Heart left ventricle (tissue), 16 donors: ENCODE results near the gene STXBP5L. TPM values are rescaled to one million over a fixed set of nuclear protein-coding genes. Genes with fewer than 3 reads are reported as not detected.
"Not testable (repeated sequence)": the region's sequence is repeated elsewhere in the genome, so short reads cannot be mapped to it uniquely, and the experiment has no call there.

Source experiments
- ATAC-seq, 4 donors: fragments of 200-7000 bp; cut with Tn5 transposase; one replicate each; pipeline ENCODE4 v1.9.1; 2020 to 2022; ENCODE audit warnings: moderate library complexity in 4 of 4, mild to moderate bottlenecking in 3 of 4, moderate number of reproducible peaks in 1 of 4
- DNase-seq, 5 donors: peaks; one replicate each; pipeline ENCODE4 v3.0.0-alpha.2; 2020
- H3K27ac ChIP-seq, 12 donors: fragments of 200-600 bp; sonication (generic) in 4 of 12; one replicate each; pipeline versions ENCODE4 v1.5.0 to v1.8.0; 2016 to 2022; ENCODE audit warnings: mild to moderate bottlenecking in 2 of 12
- H3K27me3 ChIP-seq, 9 donors: fragments of 200-600 bp; sonication (generic) in 2 of 9; one replicate each; pipeline versions ENCODE4 v1.5.1 to v1.8.0; 2016 to 2022; ENCODE audit warnings: mild to moderate bottlenecking in 3 of 9
- H3K36me3 ChIP-seq, 9 donors: fragments of 200-600 bp; sonication (generic) in 2 of 9; one replicate each; pipeline versions ENCODE4 v1.5.0 to v1.8.0; 2018 to 2022; ENCODE audit warnings: mild to moderate bottlenecking in 2 of 9
- H3K4me1 ChIP-seq, 12 donors: fragments of 200-600 bp; sonication (generic) in 4 of 12; one replicate each; pipeline versions ENCODE4 v1.5.0 to v1.8.0; 2016 to 2022; ENCODE audit warnings: mild to moderate bottlenecking in 3 of 12
- H3K4me3 ChIP-seq, 12 donors: fragments of 200-600 bp; sonication (generic) in 4 of 12; one replicate each; pipeline versions ENCODE4 v1.5.0 to v1.8.0; 2017 to 2022; ENCODE audit warnings: mild to moderate bottlenecking in 9 of 12, moderate library complexity in 4 of 12
- H3K9me3 ChIP-seq, 12 donors: fragments of 200-600 bp; sonication (generic) in 4 of 12; one replicate each; pipeline versions ENCODE4 v1.5.0 to v1.8.0; 2016 to 2022; ENCODE audit warnings: mild to moderate bottlenecking in 1 of 12
- POLR2A ChIP-seq, 2 donors: fragments of 450-650 bp; IDR thresholded peaks; one replicate each; pipeline ENCODE4 v1.6.1; 2017; ENCODE audit warnings: antibody characterized with exemption in 2 of 2, mild to moderate bottlenecking in 2 of 2, moderate library complexity in 2 of 2
- WGBS, 4 donors: extraction: QIAGEN DNeasy Blood & Tissue Kit in 2 of 4; methylation state at CpG; one replicate each; pipeline versions ENCODE4 v1.1.5 to v1.1.7; 2013 to 2018; 5-methylcytosine and 5-hydroxymethylcytosine counted together
- intact Hi-C, 10 donors: fragments of 100-400 bp; cut with DNase I; formaldehyde crosslinking; loops; one replicate each; pipeline versions ENCODE4 v1.11.1 to v1.14.2; 2022
- polyA plus RNA-seq, 2 donors: library from polyadenylated mRNA; stranded (reverse); fragments of 200-250 nt; gene quantifications; one replicate each; pipeline ENCODE4 v1.2.3, GENCODE V29; 2013
- total RNA-seq, 9 donors: library from RNA; depleted of rRNA in 2 of 9; stranded (reverse); fragments of >200 nt in 2 of 9; fragmentation: NEBNext Ultra II Directional in 3 of 9; extraction: Animal tissue kit (Norgen Biotek cat#: 25700) in 3 of 9; gene quantifications; one replicate each; pipeline versions ENCODE4 v1.1.0 to v1.2.4, GENCODE V29; 2016 to 2023
- TF ChIP-seq, protein P1 (sequence below), 12 donors: fragments of 200-600 bp; sonication (generic) in 4 of 12; IDR thresholded peaks; one replicate each; pipeline versions ENCODE4 v1.5.0 to v1.8.0; 2018 to 2022; ENCODE audit warnings: antibody characterized with exemption in 12 of 12, mild to moderate bottlenecking in 5 of 12
- donor health status: ischemic (EF 13 %, LVEDD 7.1; RV severe dilation, severe dysfunction).
- donor health status: healthy with polysubstance abuse.
- donor health status: DM: no; HTN: yes; CAD: no.
- donor health status: DM: no; HTN: no; CAD: no.
- donor health status: ischemic (EF 25% LVEDD 6.9; RV normal size, moderate dysfunction).
- donor health status: ischemic (EF 25% LVEDD 5.7; RV mildly dilated, moderate dysfunction).
- donor health status: healthy.
- donor health status: DM: yes; HTN: yes; CAD: no.
- donor health status: ischemic (EF 35%, LVEDD 5.7; RV mildly dilated, moderate dysfunction).
- donor health status: nonischemic (EF 11% LVEDD 7.7; RV severe dilation, severe dysfunction).
- donor health status: DM: yes; HTN: yes; CAD: no.
- donor health status: PGD.
- donor health status: ischemic (EF 29% LVEDD 5.4; RV normal size, mild dysfunction).
- donor health status: nonischemic (EF 23%, LVEDD 6.1; RV moderate dilation, normal function).

The STXBP5L gene
- total and polyA plus RNA-seq, 11 donors: 0.10 TPM; not detected in 10

DNA sequence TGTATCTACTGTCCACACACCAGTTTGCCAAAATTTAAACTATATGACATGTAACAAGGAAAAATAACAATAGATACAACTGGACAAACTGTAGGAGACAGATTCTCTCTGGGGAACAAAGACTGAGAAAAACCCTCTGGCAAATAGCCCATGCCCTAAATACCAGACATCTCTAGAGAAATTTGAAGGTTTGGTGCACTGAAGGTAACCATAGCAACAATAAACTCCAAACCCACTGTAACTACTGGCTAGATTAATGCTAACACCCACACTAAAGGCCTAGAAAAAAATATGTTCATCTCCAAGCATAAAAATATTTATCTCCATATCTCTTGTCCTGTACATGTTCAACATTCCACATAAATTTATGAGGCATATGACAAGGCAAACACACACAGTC is 267.1 kb downstream of the STXBP5L start:
- intact Hi-C loops: no loop called here
- no peak for TF ChIP-seq POLR2A (IDR thresholded peaks at IDR 0.05)
- TF ChIP-seq, protein P1, sequence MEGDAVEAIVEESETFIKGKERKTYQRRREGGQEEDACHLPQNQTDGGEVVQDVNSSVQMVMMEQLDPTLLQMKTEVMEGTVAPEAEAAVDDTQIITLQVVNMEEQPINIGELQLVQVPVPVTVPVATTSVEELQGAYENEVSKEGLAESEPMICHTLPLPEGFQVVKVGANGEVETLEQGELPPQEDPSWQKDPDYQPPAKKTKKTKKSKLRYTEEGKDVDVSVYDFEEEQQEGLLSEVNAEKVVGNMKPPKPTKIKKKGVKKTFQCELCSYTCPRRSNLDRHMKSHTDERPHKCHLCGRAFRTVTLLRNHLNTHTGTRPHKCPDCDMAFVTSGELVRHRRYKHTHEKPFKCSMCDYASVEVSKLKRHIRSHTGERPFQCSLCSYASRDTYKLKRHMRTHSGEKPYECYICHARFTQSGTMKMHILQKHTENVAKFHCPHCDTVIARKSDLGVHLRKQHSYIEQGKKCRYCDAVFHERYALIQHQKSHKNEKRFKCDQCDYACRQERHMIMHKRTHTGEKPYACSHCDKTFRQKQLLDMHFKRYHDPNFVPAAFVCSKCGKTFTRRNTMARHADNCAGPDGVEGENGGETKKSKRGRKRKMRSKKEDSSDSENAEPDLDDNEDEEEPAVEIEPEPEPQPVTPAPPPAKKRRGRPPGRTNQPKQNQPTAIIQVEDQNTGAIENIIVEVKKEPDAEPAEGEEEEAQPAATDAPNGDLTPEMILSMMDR (IDR thresholded peaks at IDR 0.05): no peak
- Histone ChIP-seq H3K4me3 (no peak overlapping the region), H3K36me3 (no peaks in the 10 kb centered on the region), H3K4me1 (no peaks in the 10 kb centered on the region), H3K9me3 (peaks cover 0 to 38% (median 9%) of the 10 kb centered on the region in 12 donors), H3K27ac (no peak overlapping the region), H3K27me3 (no peaks in the 10 kb centered on the region)
- ATAC-seq (no peak), DNase-seq (no peak)

DNA sequence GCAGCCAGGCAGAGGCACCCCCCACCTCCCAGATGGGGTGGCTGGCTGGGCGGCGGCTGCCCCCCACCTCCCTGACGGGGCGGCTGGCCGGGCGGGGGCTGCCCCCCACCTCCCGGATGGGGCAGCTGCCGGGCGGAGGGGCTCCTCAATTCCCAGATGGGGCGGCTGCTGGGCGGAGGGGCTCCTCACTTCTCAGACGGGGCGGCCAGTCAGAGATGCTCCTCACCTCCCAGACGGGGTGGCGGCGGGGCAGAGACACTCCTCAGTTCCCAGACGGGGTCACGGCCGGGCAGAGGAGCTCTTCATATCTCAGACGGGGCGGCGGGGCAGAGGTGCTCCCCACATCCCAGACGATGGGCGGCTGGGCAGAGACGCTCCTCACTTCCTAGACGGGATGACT is 282.6 kb downstream of the STXBP5L start:
- peak in 1 of 5 donors; percentile 49 for DNase-seq
- intact Hi-C loops, H3K4me1 ChIP-seq, H3K27ac ChIP-seq, H3K27me3 ChIP-seq, H3K36me3 ChIP-seq, H3K4me3 ChIP-seq, ATAC-seq: not testable (repeated sequence)
- 87 to 98% (median 92%) methylated on average over 7 to 26 of the region's 26 CpGs for WGBS, 4 donors
- peaks cover 0 to 32% (median 15%) of the 10 kb centered on the region in 12 donors for H3K9me3 ChIP-seq

DNA sequence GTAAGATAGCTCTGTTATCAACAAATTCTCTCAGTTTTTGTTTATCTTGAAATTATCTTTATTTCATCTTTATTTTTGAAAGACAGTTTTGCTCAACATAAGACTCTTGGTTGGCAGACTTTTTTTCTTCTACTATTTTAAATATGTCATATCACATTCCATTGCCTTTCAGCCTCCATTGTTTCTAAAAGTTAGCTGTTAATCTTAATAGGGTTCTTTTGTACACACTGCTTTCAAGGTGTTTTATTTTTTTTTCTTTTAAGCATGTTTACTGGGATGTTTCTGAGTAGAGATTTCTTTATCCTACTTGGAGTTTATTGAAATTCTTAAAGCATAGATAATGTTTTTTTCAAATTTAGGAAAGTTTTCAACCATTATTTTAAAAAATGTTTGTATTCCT is 294.6 kb downstream of the STXBP5L start:
- TF ChIP-seq, protein P1 (IDR thresholded peaks at IDR 0.05): no peak
- no peak for TF ChIP-seq POLR2A (IDR thresholded peaks at IDR 0.05)
- DNase-seq (no peak), ATAC-seq (no peak)
- Histone ChIP-seq H3K27me3 (no peaks in the 10 kb centered on the region), H3K9me3 (peaks cover 0 to 24% (median 3%) of the 10 kb centered on the region in 12 donors), H3K4me3 (no peak overlapping the region), H3K36me3 (no peaks in the 10 kb centered on the region), H3K4me1 (no peaks in the 10 kb centered on the region), H3K27ac (no peak overlapping the region)
- intact Hi-C loops: no loop called here

DNA sequence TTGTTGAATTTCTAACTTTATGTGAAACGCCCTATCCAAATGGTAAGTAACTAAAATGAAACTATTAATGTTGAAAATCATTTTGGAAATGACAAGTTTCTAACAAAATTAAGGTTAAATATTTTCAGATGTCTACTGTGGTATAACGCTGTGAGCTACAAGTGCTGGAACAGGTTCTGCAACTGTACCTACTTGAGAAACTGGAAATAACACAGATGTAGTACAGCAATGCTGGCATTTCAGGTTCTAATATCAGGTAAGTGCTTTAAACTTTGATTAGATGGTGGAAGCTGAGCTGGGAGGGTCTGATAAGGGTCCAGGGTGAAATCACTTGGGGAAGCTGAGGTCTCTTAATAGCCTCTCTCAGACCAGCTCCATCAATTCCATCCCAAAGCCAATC is 315.1 kb downstream of the STXBP5L start:
- TF ChIP-seq, protein P1 (IDR thresholded peaks at IDR 0.05): no peak
- TF ChIP-seq POLR2A (IDR thresholded peaks at IDR 0.05): no peak
- Histone ChIP-seq H3K4me3 (no peak overlapping the region), H3K27ac (no peak overlapping the region), H3K9me3 (no peaks in the 10 kb centered on the region), H3K27me3 (no peaks in the 10 kb centered on the region), H3K4me1 (no peaks in the 10 kb centered on the region), H3K36me3 (no peaks in the 10 kb centered on the region)
- WGBS, 4 donors: 51 to 67% (median 61%) methylated on average over 2 of the region's 2 CpGs
- intact Hi-C loops: no loop called here
- no peak for ATAC-seq
- no peak for DNase-seq

DNA sequence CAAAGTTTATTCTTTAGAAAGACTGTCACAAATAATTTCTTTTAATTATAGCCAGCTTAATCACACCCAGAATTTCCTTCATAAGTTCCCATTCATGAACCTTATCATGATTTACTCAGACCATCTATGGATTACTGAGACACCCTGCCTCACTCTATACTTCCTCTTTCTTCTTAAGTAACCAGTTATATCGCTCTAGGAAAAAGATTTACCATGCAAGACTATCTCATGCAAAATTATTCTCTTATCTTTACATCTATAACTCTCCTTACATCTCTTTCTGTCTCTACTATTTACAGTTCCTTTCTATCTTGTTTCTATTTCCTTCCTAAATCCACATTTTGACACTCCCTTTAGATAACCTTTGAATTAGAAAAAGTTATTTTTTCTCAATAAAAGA is 321.0 kb downstream of the STXBP5L start:
- no peak overlapping the region for H3K4me3 ChIP-seq
- 69 to 86% (median 76%) methylated on average over 1 of the region's 1 CpG for WGBS, 4 donors
- no peaks in the 10 kb centered on the region for H3K27me3 ChIP-seq
- no peaks in the 10 kb centered on the region for H3K9me3 ChIP-seq
- TF ChIP-seq, protein P1 (IDR thresholded peaks at IDR 0.05): no peak
- no peak for TF ChIP-seq POLR2A (IDR thresholded peaks at IDR 0.05)
- no peaks in the 10 kb centered on the region for H3K4me1 ChIP-seq
- H3K27ac ChIP-seq: no peak overlapping the region
- intact Hi-C loops: no loop called here
- ATAC-seq (no peak), DNase-seq (no peak)
- H3K36me3 ChIP-seq: no peaks in the 10 kb centered on the region

DNA sequence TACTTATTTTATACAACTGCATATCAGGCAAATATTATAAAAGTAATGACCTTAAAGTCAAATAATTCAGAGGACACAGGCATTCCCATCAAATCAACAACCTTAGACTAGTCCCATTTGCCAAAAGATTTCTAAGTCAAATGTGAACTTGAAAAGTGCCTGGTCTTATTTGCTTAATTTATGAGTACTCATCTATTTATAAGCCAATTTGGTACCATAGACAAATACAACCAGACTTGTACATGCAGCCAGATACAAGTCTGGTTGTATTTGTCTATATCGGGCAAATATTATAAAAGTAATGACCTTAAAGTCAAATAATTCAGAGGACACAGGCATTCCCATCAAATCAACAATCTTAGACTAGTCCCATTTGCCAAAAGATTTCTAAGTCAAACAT is 322.2 kb downstream of the STXBP5L start:
- H3K36me3 ChIP-seq, H3K4me3 ChIP-seq, H3K9me3 ChIP-seq, H3K27ac ChIP-seq, intact Hi-C loops, DNase-seq, H3K4me1 ChIP-seq, ATAC-seq, H3K27me3 ChIP-seq: not testable (repeated sequence)
- 72 to 96% (median 91%) methylated on average over 1 of the region's 1 CpG for WGBS, 4 donors
